HepG2 (cell line): ENCODE measurements around the gene C16orf87. TPM values are rescaled to one million over a fixed set of nuclear protein-coding genes. Genes with fewer than 3 reads are reported as not detected.

Source experiments
- ARID2 ChIP-seq: sonication (generic); formaldehyde crosslinking; IDR thresholded peaks from 2 replicates; pipeline ENCODE4 v1.8.1; 2022; ENCODE audit warnings: mild to moderate bottlenecking, missing genetic modification reagents, borderline replicate concordance
- ARNT ChIP-seq: fragments of 450-650 bp; IDR thresholded peaks from 2 replicates; pipeline ENCODE4 v1.6.1; 2017
- ATF7-NPFF ChIP-seq: sonication (generic); formaldehyde crosslinking; IDR thresholded peaks from 2 replicates; pipeline ENCODE4 v1.8.1; 2023; ENCODE audit warnings: mild to moderate bottlenecking, low read depth, missing genetic modification reagents, moderate library complexity
- ESRRA ChIP-seq: sonication (generic); formaldehyde crosslinking; IDR thresholded peaks from 2 replicates; pipeline ENCODE4 v1.5.1; 2020; ENCODE audit warnings: mild to moderate bottlenecking, low read depth, missing genetic modification reagents
- FOXK2 ChIP-seq: fragments of 450-650 bp; IDR thresholded peaks from 2 replicates; pipeline ENCODE4 v1.6.1; 2016
- FOXP1 ChIP-seq, 2 experiments: fragments of 450-650 bp in 1 of 2; IDR thresholded peaks; 2 replicates each; pipeline ENCODE4 v1.6.1; 2017 to 2018; ENCODE audit warnings: antibody characterized with exemption in 1 of 2
- HIVEP1 ChIP-seq: sonication (generic); formaldehyde crosslinking; IDR thresholded peaks from 2 replicates; pipeline ENCODE4 v1.4.0; 2020; ENCODE audit warnings: mild to moderate bottlenecking, missing genetic modification reagents
- HNRNPL ChIP-seq: fragments of 200-400 bp; formaldehyde crosslinking; IDR thresholded peaks from 2 replicates; pipeline ENCODE4 v1.6.1; 2017; ENCODE audit warnings: mild to moderate bottlenecking, low read depth, low read length
- JUN ChIP-seq: sonication (generic); formaldehyde crosslinking; IDR thresholded peaks from 2 replicates; pipeline ENCODE4 v1.4.0; 2020; ENCODE audit warnings: mild to moderate bottlenecking, missing genetic modification reagents
- KLF9 ChIP-seq: IDR thresholded peaks from 2 replicates; pipeline ENCODE4 v1.6.1; 2016; ENCODE audit warnings: low read depth
- MIER2 ChIP-seq: IDR thresholded peaks from 2 replicates; pipeline ENCODE4 v1.6.1; 2016; ENCODE audit warnings: missing biosample characterization, missing genetic modification reagents
- NFRKB ChIP-seq: fragments of 450-650 bp; IDR thresholded peaks from 2 replicates; pipeline ENCODE4 v1.6.1; 2017
- RBM22 ChIP-seq: fragments of 200-400 bp; formaldehyde crosslinking; optimal IDR thresholded peaks from 2 replicates; pipeline ENCODE3; 2017; ENCODE audit warnings: mild to moderate bottlenecking, low read length, moderate library complexity
- RFXANK ChIP-seq: IDR thresholded peaks from 2 replicates; pipeline ENCODE4 v1.6.1; 2016
- SP140L ChIP-seq: sonication (generic); formaldehyde crosslinking; IDR thresholded peaks from 2 replicates; pipeline ENCODE4 v1.4.0; 2020; ENCODE audit warnings: missing genetic modification reagents, borderline replicate concordance
- SSRP1 ChIP-seq: IDR thresholded peaks from 2 replicates; pipeline ENCODE4 v1.6.1; 2016; ENCODE audit warnings: control low read depth
- TEAD2 ChIP-seq: sonication (generic); formaldehyde crosslinking; IDR thresholded peaks from 2 replicates; pipeline ENCODE4 v1.9.0; 2021; ENCODE audit warnings: missing genetic modification reagents
- TEAD3 ChIP-seq: optimal IDR thresholded peaks from 2 replicates; pipeline ENCODE3; 2016; ENCODE audit warnings: borderline replicate concordance
- TSC22D2 ChIP-seq: sonication (generic); formaldehyde crosslinking; IDR thresholded peaks from 2 replicates; pipeline ENCODE4 v1.5.1; 2020; ENCODE audit warnings: missing genetic modification reagents, mild to moderate bottlenecking, borderline replicate concordance
- ZBTB3 ChIP-seq: sonication (generic); formaldehyde crosslinking; IDR thresholded peaks from 2 replicates; pipeline ENCODE4 v1.4.0; 2020; ENCODE audit warnings: low read depth, mild to moderate bottlenecking, moderate library complexity, missing genetic modification reagents, borderline replicate concordance
- ZFP36 ChIP-seq: fragments of 150-350 bp; IDR thresholded peaks from 2 replicates; pipeline ENCODE4 v1.6.1; 2018; ENCODE audit warnings: borderline replicate concordance, low read length, low read depth; ENCODE audit not compliant: partially characterized antibody
- ZIK1 ChIP-seq: sonication (generic); formaldehyde crosslinking; IDR thresholded peaks from 2 replicates; pipeline ENCODE4 v1.5.0; 2020; ENCODE audit warnings: mild to moderate bottlenecking, low read depth, missing genetic modification reagents, borderline replicate concordance
- ZNF10 ChIP-seq: sonication (generic); formaldehyde crosslinking; IDR thresholded peaks from 2 replicates; pipeline ENCODE4 v1.4.0; 2020; ENCODE audit warnings: mild to moderate bottlenecking, low read depth, missing genetic modification reagents, borderline replicate concordance
- ZNF274 ChIP-seq: sonication (generic); formaldehyde crosslinking; IDR thresholded peaks from 2 replicates; pipeline ENCODE4 v1.5.1; 2020; ENCODE audit warnings: mild to moderate bottlenecking, missing genetic modification reagents
- ZNF350 ChIP-seq: sonication (generic); formaldehyde crosslinking; IDR thresholded peaks from 2 replicates; pipeline ENCODE4 v1.4.0; 2020; ENCODE audit warnings: mild to moderate bottlenecking, low read depth, missing genetic modification reagents, borderline replicate concordance
- ZNF761 ChIP-seq: sonication (generic); formaldehyde crosslinking; conservative IDR thresholded peaks from 2 replicates; pipeline ENCODE4 v1.4.0; 2020; ENCODE audit warnings: mild to moderate bottlenecking, missing genetic modification reagents
- polyA plus RNA-seq, 8 experiments: library from polyadenylated mRNA; depleted of rRNA in 3 of 8; stranded (reverse) in 7 of 8; unstranded in 1 of 8; fragments of >200 nt; fragmentation: Illumina TruSeq in 4 of 8; extraction: Trizol in 4 of 8; gene quantifications; 2 replicates each; pipeline versions ENCODE4 v1.2.1 to v1.2.3, GENCODE V29; 2011 to 2016; ENCODE audit warnings: low read depth in 4 of 8, missing spikeins in 1 of 8, mixed read lengths in 1 of 8; ENCODE audit not compliant: insufficient read depth in 1 of 8
- total RNA-seq, 5 experiments: library from RNA; depleted of rRNA; stranded (reverse); fragments of >200 nt; fragmentation: Illumina TruSeq; extraction: Trizol; gene quantifications; 2 replicates each; pipeline ENCODE4 v1.2.3, GENCODE V29; 2016; ENCODE audit warnings: low read depth in 1 of 5
- TF ChIP-seq, protein P1 (sequence below): IDR thresholded peaks from 2 replicates; pipeline ENCODE4 v1.4.0; 2020; ENCODE audit warnings: mild to moderate bottlenecking, missing genetic modification reagents
- TF ChIP-seq, protein P2 (sequence below): sonication (generic); formaldehyde crosslinking; conservative IDR thresholded peaks from 2 replicates; pipeline ENCODE4 v1.4.0; 2020; ENCODE audit warnings: missing genetic modification reagents

The C16orf87 gene
- total and polyA plus RNA-seq, 2 of the 13 experiments (the other 11 are each of a cell fraction or from before 2014, with no cell fraction given), result 8.6 to 19.5 TPM

- TF ChIP-seq HNRNPL (no peak), HIVEP1 (CRISPR knock-in tag) (no peak), TEAD3 (CRISPR knock-in tag) (peak; percentile 36), ZNF350 (CRISPR knock-in tag) (no peak), ARNT (no peak), MIER2 (CRISPR knock-in tag) (no peak; the same call in 1 of the 2 replicates), FOXP1 (IDR thresholded peaks at IDR 0.05) (peak; percentile 80), FOXP1 (CRISPR knock-in tag; IDR thresholded peaks at IDR 0.05) (peak; percentile 73), ZNF761 (CRISPR knock-in tag) (no peak), JUN (CRISPR knock-in tag) (no peak), ARID2 (CRISPR knock-in tag) (0 out of 2 replicates have a peak, but pooled peaks have one; percentile 46), RFXANK (CRISPR knock-in tag) (0 out of 2 replicates have a peak, but pooled peaks have one; percentile 18), FOXK2 (no peak), ZNF10 (CRISPR knock-in tag) (no peak), RBM22 (no peak), ESRRA (CRISPR knock-in tag) (no peak), TEAD2 (CRISPR knock-in tag) (no peak), KLF9 (CRISPR knock-in tag) (no peak), NFRKB (peak; percentile 69), ZNF274 (no peak), SSRP1 (CRISPR knock-in tag) (no peak), ATF7-NPFF (CRISPR knock-in tag) (no peak), ZFP36 (no peak), ZIK1 (CRISPR knock-in tag) (no peak), ZBTB3 (CRISPR knock-in tag) (0 out of 2 replicates have a peak, but pooled peaks have one; percentile 45), SP140L (CRISPR knock-in tag) (no peak), TSC22D2 (CRISPR knock-in tag) (peak; percentile 2; the same call in 1 of the 2 replicates)
- TF ChIP-seq, protein P1, sequence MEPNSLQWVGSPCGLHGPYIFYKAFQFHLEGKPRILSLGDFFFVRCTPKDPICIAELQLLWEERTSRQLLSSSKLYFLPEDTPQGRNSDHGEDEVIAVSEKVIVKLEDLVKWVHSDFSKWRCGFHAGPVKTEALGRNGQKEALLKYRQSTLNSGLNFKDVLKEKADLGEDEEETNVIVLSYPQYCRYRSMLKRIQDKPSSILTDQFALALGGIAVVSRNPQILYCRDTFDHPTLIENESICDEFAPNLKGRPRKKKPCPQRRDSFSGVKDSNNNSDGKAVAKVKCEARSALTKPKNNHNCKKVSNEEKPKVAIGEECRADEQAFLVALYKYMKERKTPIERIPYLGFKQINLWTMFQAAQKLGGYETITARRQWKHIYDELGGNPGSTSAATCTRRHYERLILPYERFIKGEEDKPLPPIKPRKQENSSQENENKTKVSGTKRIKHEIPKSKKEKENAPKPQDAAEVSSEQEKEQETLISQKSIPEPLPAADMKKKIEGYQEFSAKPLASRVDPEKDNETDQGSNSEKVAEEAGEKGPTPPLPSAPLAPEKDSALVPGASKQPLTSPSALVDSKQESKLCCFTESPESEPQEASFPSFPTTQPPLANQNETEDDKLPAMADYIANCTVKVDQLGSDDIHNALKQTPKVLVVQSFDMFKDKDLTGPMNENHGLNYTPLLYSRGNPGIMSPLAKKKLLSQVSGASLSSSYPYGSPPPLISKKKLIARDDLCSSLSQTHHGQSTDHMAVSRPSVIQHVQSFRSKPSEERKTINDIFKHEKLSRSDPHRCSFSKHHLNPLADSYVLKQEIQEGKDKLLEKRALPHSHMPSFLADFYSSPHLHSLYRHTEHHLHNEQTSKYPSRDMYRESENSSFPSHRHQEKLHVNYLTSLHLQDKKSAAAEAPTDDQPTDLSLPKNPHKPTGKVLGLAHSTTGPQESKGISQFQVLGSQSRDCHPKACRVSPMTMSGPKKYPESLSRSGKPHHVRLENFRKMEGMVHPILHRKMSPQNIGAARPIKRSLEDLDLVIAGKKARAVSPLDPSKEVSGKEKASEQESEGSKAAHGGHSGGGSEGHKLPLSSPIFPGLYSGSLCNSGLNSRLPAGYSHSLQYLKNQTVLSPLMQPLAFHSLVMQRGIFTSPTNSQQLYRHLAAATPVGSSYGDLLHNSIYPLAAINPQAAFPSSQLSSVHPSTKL (CRISPR knock-in tag), result peak; percentile 32; the same call in 1 of the 2 replicates
- TF ChIP-seq, protein P2, sequence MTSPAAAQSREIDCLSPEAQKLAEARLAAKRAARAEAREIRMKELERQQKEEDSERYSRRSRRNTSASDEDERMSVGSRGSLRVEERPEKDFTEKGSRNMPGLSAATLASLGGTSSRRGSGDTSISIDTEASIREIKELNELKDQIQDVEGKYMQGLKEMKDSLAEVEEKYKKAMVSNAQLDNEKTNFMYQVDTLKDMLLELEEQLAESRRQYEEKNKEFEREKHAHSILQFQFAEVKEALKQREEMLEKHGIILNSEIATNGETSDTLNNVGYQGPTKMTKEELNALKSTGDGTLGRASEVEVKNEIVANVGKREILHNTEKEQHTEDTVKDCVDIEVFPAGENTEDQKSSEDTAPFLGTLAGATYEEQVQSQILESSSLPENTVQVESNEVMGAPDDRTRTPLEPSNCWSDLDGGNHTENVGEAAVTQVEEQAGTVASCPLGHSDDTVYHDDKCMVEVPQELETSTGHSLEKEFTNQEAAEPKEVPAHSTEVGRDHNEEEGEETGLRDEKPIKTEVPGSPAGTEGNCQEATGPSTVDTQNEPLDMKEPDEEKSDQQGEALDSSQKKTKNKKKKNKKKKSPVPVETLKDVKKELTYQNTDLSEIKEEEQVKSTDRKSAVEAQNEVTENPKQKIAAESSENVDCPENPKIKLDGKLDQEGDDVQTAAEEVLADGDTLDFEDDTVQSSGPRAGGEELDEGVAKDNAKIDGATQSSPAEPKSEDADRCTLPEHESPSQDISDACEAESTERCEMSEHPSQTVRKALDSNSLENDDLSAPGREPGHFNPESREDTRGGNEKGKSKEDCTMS (CRISPR knock-in tag), result no peak
Measured at GRCh38 chr16:46839986-46840443, 9.0 kb upstream of the C16orf87 start (continued).
